Activated T-cell treated with anti-CD3 and anti-CD28 coated beads, Interleukin-2, amount 50 U/mL, for 4 hours (primary cell): Measurements from ENCODE around the gene MC1R. TPM values are rescaled to one million over a fixed set of nuclear protein-coding genes. Genes with fewer than 3 reads are reported as not detected.
A peak's percentile ranks its signal among the peaks of the same experiment; 100 is the strongest.

Experiments
- ATAC-seq, 2 donors: fragments of 200-7000 bp; cut with Tn5 transposase; one replicate each; pipeline ENCODE4 v1.10.0; 2021
- DNase-seq: peaks from one replicate; pipeline ENCODE4 v3.0.0-alpha.2; 2020
- H3K27me3 Mint-ChIP-seq: one replicate; pipeline ENCODE4 v1.8.0; 2021; ENCODE audit warnings: low read depth, mixed read lengths
- H3K36me3 Mint-ChIP-seq: one replicate; pipeline ENCODE4 v1.8.0; 2022; ENCODE audit warnings: mixed read lengths; ENCODE audit not compliant: insufficient read depth
- H3K4me1 Mint-ChIP-seq: one replicate; pipeline ENCODE4 v1.8.0; 2021; ENCODE audit warnings: low read depth, mixed read lengths
- H3K4me3 Mint-ChIP-seq: one replicate; pipeline ENCODE4 v1.8.0; 2021; ENCODE audit warnings: mild to moderate bottlenecking, moderate library complexity, mixed read lengths
- H3K9me3 Mint-ChIP-seq: one replicate; pipeline ENCODE4 v1.8.0; 2021; ENCODE audit warnings: mixed read lengths
- total RNA-seq, 3 donors: library from RNA; stranded (reverse); gene quantifications; one replicate each; pipeline ENCODE4 v1.2.1, GENCODE V29; 2021

Gene MC1R
- total RNA-seq, 3 donors from 2014 or later, result 2.5 to 3.0 (median 2.6) TPM

- Mint-ChIP-seq H3K36me3 (peaks cover 9% of the 10 kb centered on the region), H3K9me3 (no peaks in the 10 kb centered on the region), H3K4me1 (peaks cover 24% of the 10 kb centered on the region), H3K27me3 (peaks cover 14% of the 10 kb centered on the region), H3K4me3 (no peak overlapping the region)
- ATAC-seq (no peak), DNase-seq (no peak)
Observed at GRCh38 chr16:89915303-89916232, 3.1 kb upstream of the MC1R start.

- H3K9me3 Mint-ChIP-seq, result no peaks in the 10 kb centered on the region
- peaks cover 4% of the 10 kb centered on the region for H3K36me3 Mint-ChIP-seq
- ATAC-seq (peak; percentile 72 to 78), DNase-seq (peak; percentile 48)
- H3K4me3 Mint-ChIP-seq, result peak overlapping the region; percentile 62
- peaks cover 22% of the 10 kb centered on the region for H3K27me3 Mint-ChIP-seq
- peaks cover 42% of the 10 kb centered on the region for H3K4me1 Mint-ChIP-seq
Observed at GRCh38 chr16:89917773-89918452, 749 bp upstream of the MC1R start.

DNA sequence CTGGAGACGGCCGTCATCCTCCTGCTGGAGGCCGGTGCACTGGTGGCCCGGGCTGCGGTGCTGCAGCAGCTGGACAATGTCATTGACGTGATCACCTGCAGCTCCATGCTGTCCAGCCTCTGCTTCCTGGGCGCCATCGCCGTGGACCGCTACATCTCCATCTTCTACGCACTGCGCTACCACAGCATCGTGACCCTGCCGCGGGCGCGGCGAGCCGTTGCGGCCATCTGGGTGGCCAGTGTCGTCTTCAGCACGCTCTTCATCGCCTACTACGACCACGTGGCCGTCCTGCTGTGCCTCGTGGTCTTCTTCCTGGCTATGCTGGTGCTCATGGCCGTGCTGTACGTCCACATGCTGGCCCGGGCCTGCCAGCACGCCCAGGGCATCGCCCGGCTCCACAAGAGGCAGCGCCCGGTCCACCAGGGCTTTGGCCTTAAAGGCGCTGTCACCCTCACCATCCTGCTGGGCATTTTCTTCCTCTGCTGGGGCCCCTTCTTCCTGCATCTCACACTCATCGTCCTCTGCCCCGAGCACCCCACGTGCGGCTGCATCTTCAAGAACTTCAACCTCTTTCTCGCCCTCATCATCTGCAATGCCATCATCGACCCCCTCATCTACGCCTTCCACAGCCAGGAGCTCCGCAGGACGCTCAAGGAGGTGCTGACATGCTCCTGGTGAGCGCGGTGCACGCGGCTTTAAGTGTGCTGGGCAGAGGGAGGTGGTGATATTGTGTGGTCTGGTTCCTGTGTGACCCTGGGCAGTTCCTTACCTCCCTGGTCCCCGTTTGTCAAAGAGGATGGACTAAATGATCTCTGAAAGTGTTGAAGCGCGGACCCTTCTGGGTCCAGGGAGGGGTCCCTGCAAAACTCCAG is 1.1 kb downstream of the MC1R start:
- H3K4me1 Mint-ChIP-seq, result peaks cover 42% of the 10 kb centered on the region
- no peaks in the 10 kb centered on the region for H3K9me3 Mint-ChIP-seq
- H3K4me3 Mint-ChIP-seq, result peak overlapping the region; percentile 16
- H3K36me3 Mint-ChIP-seq, result no peaks in the 10 kb centered on the region
- ATAC-seq (no peak), DNase-seq (no peak)
- peaks cover 26% of the 10 kb centered on the region for H3K27me3 Mint-ChIP-seq

DNA sequence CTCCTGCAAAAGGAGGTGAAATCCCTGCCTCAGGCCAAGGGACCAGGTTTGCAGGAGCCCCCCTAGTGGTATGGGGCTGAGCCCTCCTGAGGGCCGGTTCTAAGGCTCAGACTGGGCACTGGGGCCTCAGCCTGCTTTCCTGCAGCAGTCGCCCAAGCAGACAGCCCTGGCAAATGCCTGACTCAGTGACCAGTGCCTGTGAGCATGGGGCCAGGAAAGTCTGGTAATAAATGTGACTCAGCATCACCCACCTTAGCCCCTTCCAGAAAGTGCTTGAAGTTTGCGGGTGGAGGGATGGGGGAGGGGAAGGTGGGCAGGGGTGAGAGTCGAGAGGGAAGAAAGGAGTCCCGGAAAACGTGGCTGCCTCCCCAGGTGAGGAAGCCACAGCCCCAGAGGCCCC is 2.1 kb downstream of the MC1R start:
- DNase-seq (no peak), ATAC-seq (no peak)
- Mint-ChIP-seq H3K27me3 (peaks cover 32% of the 10 kb centered on the region), H3K4me3 (no peak overlapping the region), H3K9me3 (no peaks in the 10 kb centered on the region), H3K4me1 (peaks cover 45% of the 10 kb centered on the region), H3K36me3 (no peaks in the 10 kb centered on the region)

DNA sequence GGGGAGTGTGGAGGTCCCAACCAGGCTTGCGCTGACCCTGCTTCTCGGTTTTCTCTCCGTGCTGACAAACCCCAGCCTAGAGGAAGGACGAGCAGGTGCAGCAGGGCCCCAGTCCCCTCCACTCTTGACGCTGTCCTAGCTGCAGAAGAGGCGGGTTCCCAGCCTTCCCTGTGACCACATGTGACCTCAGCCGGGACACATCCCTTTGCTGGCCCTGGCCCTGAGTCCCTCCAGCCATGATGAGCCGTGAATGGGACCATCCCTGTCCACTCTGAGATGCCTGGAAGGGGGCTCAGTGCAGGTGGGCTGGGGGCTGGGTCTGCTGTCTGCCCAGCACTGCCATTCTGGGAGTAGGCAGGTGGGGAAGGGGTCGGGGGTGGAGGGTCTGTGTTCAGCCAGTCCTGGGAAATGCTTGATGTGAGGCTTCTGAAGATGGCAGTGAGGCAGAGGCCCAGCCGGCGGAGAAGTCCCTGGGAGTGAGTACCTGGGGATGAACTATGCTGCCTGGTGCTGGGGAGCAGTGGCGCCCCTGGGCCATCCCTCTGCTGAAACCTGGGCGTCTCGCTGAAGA is 2.6 kb downstream of the MC1R start:
- peaks cover 32% of the 10 kb centered on the region for H3K27me3 Mint-ChIP-seq
- no peak overlapping the region for H3K4me3 Mint-ChIP-seq
- ATAC-seq (no peak), DNase-seq (no peak)
- peaks cover 45% of the 10 kb centered on the region for H3K4me1 Mint-ChIP-seq
- H3K36me3 Mint-ChIP-seq, result no peaks in the 10 kb centered on the region
- no peaks in the 10 kb centered on the region for H3K9me3 Mint-ChIP-seq

GRCh38 chr16:89921702-89922476 is 3.2 kb downstream of the MC1R start:
- ATAC-seq, result no peak
- Mint-ChIP-seq H3K36me3 (no peaks in the 10 kb centered on the region), H3K9me3 (no peaks in the 10 kb centered on the region), H3K4me1 (peaks cover 45% of the 10 kb centered on the region), H3K27me3 (peaks cover 37% of the 10 kb centered on the region), H3K4me3 (peak overlapping the region; percentile 54)
- no peak for DNase-seq

DNA sequence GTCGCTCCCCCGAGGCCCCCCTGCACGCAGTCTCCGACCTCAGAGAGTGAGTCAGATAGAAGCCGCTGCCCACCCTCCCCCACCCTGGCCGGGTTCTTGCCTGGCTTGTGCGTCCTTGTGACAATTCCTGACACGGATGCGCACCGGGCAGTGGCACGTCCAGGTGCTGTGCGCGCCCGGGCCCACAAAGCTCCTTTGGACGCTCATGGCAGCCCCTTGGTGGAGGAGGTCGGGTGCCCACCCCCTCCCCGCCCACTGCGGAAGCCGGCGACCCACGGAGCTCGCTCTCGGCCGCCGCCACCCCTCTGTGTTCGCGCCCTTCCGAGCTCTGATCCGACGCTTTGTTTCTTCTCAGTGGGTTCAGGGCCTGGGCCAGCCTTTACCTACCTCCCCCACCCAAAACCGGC is 3.8 kb downstream of the MC1R start:
- Mint-ChIP-seq H3K36me3 (no peaks in the 10 kb centered on the region), H3K4me3 (peak overlapping the region; percentile 60)
- ATAC-seq, result peak in 1 of 2 donors; percentile 8

DNA sequence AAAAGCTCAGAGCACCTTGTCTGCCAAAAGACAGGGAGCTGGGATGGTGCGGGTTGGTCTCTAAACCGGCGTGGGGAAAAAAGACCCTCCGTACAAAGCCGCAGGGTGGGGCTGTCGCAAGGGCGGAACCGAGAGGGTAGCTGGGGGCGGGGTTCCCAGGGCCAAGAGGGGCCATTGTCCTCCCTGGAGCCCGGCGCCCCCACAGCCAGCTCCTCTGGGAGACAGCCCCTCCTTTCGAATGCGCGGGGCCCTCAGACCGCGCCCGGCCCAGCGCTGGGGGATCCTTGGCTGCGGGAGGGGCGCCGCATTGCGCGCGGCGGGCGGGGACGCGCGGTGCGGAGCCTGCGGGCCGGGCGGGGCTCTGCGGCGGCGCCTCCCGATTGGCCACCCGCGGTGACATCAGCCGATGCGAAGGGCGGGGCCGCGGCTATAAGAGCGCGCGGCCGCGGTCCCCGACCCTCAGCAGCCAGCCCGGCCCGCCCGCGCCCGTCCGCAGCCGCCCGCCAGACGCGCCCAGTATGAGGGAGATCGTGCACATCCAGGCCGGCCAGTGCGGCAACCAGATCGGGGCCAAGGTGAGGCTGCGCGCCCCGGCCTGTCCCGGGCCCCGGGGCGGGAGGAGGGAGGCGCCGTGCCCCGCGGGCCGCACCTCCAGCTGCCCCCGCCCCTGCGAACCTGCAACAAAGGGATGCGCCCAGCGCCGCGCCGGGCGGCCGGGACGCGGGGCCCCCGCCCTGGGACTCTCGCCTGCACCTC is 4.4 kb downstream of the MC1R start, which contains the start of gene TUBB3:
TUBB3 (plus strand) TSS at position 459 of the 756 bp plus-strand sequence; CDS start at position 519, 60 bp downstream.
- no peaks in the 10 kb centered on the region for H3K9me3 Mint-ChIP-seq
- DNase-seq, result no peak

More for the DNA sequence above, 3.8 kb downstream of the MC1R start:
- peak; percentile 23 for DNase-seq
- peaks cover 38% of the 10 kb centered on the region for H3K27me3 Mint-ChIP-seq
- H3K4me1 Mint-ChIP-seq, result peaks cover 44% of the 10 kb centered on the region
- no peaks in the 10 kb centered on the region for H3K9me3 Mint-ChIP-seq

DNA sequence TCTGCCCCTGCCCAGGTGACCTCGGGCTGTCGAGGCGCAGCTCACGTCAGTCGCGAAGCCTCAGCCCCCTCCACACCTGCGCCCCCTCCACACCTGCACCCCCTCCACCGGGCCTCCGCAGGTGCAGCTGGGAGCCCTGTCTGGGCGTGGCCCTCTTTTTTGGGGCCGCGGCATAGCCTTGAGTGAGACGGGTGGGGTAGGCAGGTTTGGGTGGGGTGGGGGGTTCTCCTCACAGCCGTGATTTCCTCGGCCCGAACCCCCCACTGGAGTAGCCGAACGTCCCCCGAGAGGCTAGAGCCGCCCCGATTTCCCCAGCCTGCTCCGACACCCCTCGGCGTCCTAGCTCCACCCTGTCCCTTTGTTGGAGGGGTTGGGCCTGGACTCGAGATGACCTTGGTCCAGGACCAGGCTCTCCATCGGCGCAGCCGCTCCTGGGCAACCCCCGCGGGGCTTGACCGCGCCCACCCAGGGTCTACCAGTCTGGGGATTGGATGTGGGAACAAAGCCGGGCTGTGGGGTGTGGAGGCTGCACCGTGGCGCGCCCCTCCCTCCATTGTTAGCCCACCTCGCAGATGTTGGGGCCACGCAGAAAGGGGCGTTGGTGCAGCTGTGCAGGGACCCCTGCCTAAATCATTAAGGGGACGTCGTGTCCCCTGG is 5.1 kb downstream of the MC1R start:
- H3K27me3 Mint-ChIP-seq, result peaks cover 45% of the 10 kb centered on the region
- H3K4me3 Mint-ChIP-seq, result no peak overlapping the region
- DNase-seq, result no peak
- no peaks in the 10 kb centered on the region for H3K9me3 Mint-ChIP-seq
- no peak for ATAC-seq
- H3K36me3 Mint-ChIP-seq, result no peaks in the 10 kb centered on the region
- H3K4me1 Mint-ChIP-seq, result peaks cover 34% of the 10 kb centered on the region

More for the DNA sequence above, 4.4 kb downstream of the MC1R start, which contains the start of gene TUBB3:
- Mint-ChIP-seq H3K4me3 (peak within 1 kb of the TSS; percentile 60), H3K4me1 (peaks cover 39% of the 10 kb centered on the region), H3K27me3 (peaks cover 44% of the 10 kb centered on the region), H3K36me3 (no peaks in the 10 kb centered on the region)
- peak; percentile 33 to 47 for ATAC-seq

DNA sequence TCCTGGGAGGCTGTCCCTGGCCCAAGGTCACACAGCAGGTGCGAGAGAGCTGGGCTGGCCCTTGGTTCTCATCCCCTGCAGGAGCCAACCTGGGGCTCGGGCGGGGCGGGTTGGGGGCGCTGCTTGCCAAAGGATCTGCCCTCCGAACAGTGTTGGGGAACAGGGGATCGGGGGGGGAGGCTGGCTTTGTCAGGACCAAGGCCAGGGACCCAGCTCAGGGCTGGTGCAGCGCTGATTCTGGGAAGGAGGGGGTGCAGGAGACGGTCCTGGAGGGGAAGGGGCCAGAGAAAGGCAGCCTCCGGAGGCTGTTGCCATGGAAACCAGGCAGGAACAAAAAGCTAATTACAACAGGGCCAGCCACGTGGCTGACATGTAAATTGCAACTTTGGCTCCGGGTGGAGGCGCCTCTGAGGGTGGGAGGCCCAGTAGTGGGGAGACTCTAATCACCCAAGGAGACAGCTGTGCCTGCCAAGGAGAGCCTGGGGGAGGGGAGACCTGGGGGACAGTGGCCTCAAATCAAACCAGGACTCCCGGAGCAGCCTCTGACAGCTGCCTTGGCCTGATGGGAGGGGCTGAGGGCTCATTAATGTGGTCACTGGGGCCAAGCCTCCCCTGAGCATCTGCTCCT is 5.7 kb downstream of the MC1R start:
- no peak overlapping the region for H3K4me3 Mint-ChIP-seq
- H3K27me3 Mint-ChIP-seq, result peaks cover 44% of the 10 kb centered on the region
- no peaks in the 10 kb centered on the region for H3K9me3 Mint-ChIP-seq
- ATAC-seq (no peak), DNase-seq (no peak)
- H3K36me3 Mint-ChIP-seq, result no peaks in the 10 kb centered on the region
- H3K4me1 Mint-ChIP-seq, result peaks cover 30% of the 10 kb centered on the region

- no peak for DNase-seq
- peaks cover 44% of the 10 kb centered on the region for H3K27me3 Mint-ChIP-seq
Observed at GRCh38 chr16:89924925-89925307, 6.3 kb downstream of the MC1R start.

GRCh38 chr16:89925596-89926079 is 7.0 kb downstream of the MC1R start:
- DNase-seq, result no peak
- peaks cover 20% of the 10 kb centered on the region for H3K4me1 Mint-ChIP-seq
- H3K27me3 Mint-ChIP-seq, result peaks cover 42% of the 10 kb centered on the region
- peak overlapping the region; percentile 21 for H3K4me3 Mint-ChIP-seq
- ATAC-seq, result no peak
- no peaks in the 10 kb centered on the region for H3K9me3 Mint-ChIP-seq
- no peaks in the 10 kb centered on the region for H3K36me3 Mint-ChIP-seq

More at GRCh38 chr16:89924925-89925307, 6.3 kb downstream of the MC1R start:
- ATAC-seq, result no peak
- Mint-ChIP-seq H3K4me1 (peaks cover 25% of the 10 kb centered on the region), H3K36me3 (no peaks in the 10 kb centered on the region), H3K4me3 (no peak overlapping the region), H3K9me3 (no peaks in the 10 kb centered on the region)
